Fibroblast of skin of left quadriceps (primary cell): Measurements from ENCODE around the gene RAB1B.
"Not testable (repeated sequence)": the region's sequence is repeated elsewhere in the genome, so short reads cannot be mapped to it uniquely, and the experiment has no call there.

Source experiments
- DNase-seq, 2 experiments: peaks; one replicate each; pipeline ENCODE4 v3.0.0-alpha.2; 2013; ENCODE audit warnings: low read depth in 2 of 2

The RAB1B gene

DNA sequence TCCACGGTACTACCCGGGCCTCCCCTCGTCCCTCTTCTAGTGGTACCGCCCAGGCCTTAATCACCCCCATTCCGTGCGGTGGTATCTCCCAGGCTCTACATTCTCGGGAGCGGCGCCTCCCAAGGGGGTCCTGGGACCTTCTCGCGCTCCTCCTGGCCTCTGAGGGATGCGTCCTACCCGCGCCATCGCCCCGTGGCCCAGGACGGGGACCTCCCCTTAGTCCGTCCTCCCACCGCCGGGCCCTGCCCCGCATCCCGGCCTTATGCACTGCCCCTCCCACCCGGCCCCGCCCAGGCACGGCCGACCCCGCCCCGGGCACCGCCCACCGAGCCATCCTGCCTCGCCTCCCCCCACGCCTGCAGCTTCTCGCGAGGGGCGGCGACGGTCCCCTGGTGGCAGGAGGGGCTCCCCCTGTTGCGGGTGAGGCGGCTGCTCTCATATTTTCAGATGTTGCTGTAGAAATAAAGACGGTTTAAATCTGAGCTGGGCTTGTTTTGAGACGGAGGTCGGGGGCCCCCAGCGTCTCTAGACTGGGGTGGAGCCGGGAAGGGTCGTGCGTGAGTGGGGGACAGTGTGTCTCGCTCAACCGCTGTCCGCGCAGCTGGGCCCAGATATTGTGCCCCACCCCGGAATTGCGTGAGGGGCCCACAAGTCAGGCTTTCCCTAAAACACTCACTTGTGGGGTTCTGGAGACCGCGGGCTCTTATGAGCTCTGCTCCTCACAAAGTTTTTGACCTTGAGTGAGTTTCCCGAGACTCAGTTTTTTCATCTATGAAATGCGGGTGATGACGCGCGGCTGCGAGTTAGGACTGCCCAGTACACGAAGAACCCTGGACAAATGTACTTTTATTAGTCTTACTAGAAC lies 828 bp upstream of the RAB1B start:
- peak; percentile 75 to 77 for DNase-seq

DNA sequence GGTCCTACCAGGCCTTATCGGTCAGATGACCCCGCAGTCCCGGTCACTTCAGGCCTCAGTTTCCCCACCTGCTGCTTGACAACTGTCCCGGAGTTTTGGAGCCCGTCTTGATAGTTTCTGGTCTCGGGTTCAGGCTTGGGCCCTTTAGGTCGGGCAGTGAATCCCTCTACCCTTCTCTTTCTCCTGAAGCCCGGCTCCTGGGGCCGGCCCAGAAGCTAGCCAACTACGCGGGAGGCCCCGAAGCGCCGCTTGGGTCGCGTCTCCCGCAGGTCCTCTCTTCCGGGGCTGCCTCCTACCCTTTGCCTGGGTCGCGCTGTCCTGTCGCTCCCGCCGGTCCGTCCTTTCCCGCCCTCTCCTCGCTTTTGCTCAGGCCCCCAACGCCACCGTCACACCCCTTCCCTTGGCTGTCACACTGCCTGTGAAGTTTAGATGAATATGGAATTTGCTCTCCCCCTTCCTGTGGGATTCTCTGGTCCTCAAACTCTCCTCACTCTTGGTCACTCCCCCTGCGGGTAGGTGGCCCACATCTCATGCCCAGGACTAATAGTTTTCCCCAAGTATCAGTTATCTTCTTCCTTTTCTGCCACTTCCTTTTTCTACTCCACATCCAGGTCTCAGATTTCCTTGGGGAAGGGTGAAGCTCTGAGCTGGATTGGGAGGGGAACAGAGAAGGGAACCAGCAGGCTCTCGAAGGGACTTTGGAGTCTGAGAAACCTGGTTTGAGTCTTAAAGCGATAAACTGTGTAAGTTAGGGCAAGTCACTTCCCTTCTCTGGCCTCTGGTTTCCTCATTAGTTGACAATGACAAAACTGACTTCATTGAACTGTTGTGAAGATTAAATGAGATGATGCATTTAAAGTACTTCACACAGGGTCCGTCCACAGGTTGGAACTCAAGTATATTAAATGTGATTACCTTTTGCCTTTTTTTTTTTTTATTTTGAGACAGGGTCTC lies 790 bp downstream of the RAB1B start:
- DNase-seq = no peak

DNA sequence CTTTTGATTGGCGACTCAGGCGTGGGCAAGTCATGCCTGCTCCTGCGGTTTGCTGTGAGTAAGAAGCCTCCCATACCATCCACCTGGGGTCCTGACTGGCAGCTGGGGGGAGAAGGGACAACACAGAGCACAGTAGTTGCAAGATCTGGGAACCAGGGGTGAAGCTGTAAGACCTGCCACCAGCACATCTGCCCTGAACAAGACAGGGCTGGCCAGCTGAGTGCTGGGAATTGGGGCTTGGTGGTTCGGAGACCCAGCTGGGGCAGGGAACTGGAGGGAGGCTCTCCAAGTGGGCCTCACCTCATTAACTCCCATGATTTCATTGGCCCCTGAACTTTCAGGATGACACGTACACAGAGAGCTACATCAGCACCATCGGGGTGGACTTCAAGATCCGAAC lies 3.4 kb downstream of the RAB1B start:
- DNase-seq = no peak

DNA sequence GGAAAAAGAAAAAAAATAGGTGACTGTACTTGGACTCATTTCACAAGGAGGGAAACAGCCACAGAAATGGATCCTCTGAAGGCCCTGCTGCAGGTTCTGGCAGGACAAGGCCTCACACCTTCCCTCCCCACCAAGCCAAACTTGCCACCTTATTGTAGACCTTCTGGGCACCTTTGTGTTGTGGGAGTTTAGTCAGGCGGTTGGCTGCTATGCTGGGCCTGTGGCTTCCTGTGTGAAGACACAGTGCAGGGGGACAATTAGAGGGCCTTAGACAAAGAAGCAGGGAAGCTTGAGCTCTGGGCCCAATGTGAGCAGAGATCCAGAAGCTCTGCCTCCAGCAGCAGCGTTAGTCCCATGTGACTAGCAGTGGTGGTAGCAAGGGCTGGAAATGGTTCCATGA lies 4.2 kb downstream of the RAB1B start:
- no peak for DNase-seq

DNA sequence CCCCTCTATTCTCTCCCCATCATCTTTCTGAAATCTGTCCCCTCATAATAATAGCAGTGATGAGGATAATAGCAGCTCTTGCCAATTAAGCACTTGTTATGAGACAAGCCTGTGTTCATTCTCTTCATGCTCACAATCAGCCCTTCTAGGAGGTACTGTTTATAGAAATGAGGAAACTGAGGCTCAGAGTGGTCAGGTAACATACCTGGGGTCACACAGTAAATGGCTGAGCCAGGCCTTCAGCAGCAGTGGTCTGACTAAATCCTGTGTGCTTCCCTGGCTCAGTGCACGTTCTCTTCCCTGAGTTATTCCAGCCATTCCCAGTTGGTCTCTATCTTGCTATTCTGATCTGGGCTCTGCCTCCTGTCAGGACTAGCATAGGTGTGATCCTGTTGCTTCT lies 5.8 kb downstream of the RAB1B start:
- no peak for DNase-seq

DNA sequence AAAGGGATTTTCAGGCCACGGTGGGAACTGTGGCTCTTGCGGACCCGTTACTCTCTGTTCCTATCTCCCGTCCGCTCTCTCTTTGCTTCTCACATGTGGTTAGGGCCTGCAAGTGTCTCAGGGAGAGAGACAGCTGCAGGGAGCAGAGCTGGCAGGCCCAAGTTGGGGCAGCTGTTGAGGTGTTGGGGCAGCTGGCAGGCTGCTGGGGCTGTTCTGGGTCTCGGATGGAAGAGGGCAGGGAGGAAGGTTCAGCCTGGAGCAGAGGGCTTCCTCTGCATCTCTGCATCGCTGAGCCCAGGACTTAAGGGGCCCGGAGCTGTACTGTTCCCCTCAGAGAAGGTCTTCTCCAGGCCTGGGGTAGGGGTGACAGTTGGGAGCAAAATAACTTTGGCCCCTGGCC lies 7.0 kb downstream of the RAB1B start:
- no peak for DNase-seq

DNA sequence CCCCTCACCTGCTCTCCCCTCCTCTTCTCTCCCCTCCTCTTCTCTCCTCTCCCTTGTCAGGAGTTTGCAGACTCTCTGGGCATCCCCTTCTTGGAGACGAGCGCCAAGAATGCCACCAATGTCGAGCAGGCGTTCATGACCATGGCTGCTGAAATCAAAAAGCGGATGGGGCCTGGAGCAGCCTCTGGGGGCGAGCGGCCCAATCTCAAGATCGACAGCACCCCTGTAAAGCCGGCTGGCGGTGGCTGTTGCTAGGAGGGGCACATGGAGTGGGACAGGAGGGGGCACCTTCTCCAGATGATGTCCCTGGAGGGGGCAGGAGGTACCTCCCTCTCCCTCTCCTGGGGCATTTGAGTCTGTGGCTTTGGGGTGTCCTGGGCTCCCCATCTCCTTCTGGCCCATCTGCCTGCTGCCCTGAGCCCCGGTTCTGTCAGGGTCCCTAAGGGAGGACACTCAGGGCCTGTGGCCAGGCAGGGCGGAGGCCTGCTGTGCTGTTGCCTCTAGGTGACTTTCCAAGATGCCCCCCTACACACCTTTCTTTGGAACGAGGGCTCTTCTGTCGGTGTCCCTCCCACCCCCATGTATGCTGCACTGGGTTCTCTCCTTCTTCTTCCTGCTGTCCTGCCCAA lies 7.7 kb downstream of the RAB1B start:
- no peak for DNase-seq

DNA sequence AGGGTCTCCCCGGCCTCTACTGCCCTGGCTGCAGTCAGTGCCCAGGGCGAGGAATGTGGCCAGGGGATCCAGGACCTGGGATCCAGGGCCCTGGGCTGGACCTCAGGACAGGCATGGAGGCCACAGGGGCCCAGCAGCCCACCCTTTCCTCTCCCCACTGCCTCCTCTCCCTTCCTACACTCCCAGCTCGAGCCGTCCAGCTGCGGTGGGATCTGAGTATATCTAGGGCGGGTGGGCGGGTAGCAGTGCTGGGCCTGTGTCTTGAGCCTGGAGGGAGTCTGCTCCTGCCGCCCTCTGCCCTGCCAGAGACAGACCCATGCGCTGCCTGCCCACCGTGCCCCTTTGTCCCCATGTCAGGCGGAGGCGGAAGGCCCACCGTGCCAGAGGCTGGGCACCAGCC lies 8.2 kb downstream of the RAB1B start:
- DNase-seq = not testable (repeated sequence)

DNA sequence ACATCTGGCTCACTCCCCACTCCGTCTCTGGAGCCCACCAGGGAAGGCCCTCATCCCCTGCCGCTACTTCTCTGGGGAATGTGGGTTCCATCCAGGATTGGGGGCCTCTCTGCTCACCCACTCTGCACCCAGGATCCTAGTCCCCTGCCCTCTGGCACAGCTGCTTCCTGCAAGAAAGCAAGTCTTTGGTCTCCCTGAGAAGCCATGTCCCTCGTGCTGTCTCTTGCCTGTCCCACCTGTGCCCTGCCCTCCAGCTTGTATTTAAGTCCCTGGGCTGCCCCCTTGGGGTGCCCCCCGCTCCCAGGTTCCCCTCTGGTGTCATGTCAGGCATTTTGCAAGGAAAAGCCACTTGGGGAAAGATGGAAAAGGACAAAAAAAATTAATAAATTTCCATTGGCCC lies 8.6 kb downstream of the RAB1B start:
- not testable (repeated sequence) for DNase-seq

DNA sequence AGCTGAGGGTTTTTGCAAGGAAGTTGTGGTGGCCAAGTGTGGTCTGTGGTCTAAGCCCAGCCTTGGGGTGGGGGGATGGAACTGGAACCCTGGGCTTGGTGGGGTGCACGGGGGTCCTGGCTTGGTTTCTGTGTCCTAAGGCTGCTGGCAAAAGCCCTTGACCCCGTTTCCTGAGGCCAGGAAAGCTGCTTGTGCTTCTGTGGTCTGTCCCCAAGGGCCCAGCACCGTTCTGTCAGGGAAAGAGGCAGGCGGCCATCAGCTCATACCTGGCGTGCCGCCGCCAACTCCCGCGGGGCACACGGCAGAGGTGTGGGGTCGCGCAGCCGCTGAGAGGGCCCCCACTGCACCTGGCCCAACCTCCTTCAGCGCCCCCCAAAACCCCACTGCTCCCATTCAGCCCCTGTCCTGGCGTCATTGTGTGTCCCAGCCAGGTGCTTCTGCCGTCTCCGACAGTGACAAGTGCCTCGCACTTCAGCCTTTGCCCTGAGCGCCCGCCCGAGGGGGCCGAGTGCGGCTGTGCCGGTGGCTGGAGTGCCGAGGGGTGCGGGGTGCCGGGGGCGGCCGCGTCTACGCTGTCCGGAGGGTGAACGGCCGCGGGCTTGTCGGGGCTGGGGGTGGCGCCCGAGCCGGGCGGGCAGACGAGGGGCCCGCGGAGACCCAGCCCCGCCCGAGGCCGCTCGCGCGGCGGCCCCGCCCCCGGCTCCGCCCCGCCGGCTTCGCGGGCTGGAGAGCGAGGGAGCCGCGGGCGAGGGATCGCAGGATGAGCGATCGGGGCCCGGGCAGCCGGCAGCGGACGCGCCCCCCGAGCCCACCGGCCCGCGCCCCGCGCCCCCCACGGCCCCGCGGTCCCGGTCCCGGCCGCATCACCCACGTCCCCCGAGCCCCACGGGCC lies 9.3 kb downstream of the RAB1B start, which contains the start of gene CNIH2:
CNIH2 (plus strand) TSS at position 705 of the 892 bp plus-strand sequence. CDS start 282 bp downstream, outside the sequence.
- no peak for DNase-seq

DNA sequence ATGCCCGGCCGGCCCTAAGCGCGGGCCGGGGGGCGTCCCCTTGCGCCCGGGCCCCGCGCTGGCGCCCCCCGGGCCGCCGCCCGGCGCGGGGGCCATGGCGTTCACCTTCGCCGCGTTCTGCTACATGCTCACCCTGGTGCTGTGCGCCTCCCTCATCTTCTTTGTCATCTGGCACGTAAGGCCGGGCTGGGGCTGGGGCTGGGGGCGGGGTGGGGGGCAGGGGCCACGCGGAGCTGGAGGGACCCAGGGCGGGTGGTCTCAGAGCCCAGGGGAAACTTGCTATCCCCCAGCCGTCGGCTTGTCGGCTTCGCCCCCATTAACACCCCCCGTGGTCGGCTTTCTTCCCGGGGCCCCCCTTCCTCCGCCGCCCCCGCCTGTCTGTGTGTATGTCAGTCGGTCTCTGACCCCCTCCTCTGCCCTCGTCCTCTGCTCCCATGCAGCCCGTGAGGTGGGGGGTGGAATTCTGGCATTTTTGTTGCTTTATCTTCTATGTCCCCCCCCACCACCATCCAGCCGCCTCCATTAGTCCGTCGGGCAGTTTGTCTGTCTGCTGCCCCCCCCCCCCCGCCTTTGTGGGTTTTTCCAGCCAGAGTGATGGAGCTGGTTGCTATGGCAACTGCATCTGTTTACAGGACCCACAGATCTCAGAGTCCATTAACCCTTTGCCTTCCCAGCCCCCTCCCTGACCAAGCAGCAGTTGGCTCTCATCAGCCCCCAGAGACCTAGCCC lies 10.1 kb downstream of the RAB1B start:
- no peak for DNase-seq

DNA sequence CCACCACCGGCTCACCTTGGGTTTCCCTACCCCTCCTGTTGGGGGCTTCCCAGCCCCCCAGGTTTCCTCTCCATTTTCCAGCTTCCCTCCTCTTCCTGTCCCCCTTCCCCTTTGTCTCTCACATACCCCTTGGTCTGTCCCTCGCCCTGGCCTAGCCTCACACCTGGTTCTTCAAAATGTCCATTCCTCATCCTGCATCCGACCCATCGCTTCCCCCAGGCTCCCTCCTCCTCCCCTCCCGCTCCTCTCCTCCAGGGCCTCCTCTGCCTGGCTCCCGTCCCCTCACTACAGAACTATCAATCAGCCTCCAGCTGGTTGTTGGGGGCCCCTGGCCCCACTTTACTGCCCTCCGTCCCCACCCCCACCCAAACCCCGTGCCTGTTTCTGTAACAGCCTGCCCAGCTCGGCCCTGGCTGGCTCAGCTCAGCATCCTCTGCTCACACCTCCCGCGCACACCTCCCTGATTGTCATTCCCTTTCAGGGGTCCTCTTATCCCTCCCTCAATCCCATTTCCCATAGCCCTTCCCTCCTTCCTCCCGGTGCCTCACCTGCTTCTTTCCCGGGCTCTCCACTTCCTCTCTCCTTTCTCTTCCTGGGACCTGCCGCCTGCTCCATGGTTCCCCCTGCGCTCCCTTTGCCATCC lies 10.8 kb downstream of the RAB1B start:
- no peak for DNase-seq

DNA sequence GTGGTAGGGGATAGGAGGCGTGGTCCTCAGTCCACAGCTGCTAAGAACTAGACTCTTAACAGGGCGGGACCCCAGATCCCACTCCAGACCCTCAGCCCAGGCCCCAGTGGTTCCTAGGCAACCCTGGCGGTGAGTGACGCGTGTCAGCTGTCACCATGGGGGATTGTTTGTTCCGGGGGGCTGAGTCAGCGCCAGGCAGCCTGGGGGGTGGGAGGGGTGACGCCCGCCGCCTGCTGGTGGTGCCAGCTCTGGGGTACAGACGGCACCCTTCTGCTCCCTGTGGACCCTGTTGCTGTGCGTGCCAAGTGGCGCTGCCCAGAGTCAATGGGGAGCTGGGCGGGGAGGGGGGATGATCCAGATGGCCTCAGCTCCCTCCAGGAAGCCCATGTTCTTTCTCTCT lies 12.0 kb downstream of the RAB1B start:
- DNase-seq = no peak

DNA sequence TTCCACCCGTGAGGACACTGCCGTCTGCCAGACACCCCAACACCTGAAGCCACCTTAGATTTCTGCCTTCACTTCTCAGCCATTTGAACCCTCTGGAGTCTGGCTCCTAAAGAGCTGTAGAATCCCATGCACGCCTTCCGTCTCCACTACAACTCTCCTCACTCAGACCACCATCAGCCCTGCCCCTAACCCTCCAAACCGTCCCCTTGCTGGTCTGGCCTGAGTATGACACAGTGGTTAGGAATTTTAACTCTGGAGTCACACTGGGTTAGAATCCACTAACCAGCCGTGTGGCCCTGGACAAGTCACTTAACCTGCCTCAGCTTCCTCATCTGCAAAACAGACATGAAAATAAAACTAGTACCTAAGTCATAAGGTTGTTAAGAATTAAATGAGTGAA lies 12.6 kb downstream of the RAB1B start:
- no peak for DNase-seq

DNA sequence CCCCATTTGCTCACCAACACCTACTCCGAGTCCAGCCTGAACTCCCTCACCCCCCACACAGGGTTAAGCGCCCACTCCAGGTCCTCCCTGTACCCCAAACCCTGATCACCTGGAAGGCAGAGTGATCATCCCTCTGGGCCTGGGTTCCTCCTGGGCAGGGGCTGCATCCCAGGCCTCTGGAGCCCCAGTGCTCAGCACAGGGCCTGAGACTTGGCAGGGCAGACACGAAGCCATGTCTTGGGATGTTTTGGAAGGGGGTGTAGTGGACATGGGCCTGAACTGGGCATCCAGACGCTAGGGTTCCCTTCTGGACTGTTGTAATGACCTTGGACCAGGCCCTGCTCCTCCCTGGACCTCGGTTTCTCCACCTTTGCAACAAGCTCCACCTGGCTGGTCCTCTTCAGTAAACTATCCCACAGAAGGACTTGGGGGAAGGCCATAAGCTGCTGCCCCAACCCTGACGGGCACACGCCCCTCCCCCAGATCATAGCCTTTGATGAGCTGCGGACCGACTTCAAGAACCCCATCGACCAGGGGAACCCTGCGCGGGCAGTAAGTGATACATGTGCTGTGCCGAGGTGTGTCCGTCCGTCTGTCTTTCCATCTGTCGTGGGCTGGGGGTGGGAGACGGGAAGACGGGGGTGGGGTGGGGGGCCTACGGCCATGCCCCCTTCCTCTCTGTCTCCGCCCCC lies 13.5 kb downstream of the RAB1B start:
- no peak for DNase-seq

DNA sequence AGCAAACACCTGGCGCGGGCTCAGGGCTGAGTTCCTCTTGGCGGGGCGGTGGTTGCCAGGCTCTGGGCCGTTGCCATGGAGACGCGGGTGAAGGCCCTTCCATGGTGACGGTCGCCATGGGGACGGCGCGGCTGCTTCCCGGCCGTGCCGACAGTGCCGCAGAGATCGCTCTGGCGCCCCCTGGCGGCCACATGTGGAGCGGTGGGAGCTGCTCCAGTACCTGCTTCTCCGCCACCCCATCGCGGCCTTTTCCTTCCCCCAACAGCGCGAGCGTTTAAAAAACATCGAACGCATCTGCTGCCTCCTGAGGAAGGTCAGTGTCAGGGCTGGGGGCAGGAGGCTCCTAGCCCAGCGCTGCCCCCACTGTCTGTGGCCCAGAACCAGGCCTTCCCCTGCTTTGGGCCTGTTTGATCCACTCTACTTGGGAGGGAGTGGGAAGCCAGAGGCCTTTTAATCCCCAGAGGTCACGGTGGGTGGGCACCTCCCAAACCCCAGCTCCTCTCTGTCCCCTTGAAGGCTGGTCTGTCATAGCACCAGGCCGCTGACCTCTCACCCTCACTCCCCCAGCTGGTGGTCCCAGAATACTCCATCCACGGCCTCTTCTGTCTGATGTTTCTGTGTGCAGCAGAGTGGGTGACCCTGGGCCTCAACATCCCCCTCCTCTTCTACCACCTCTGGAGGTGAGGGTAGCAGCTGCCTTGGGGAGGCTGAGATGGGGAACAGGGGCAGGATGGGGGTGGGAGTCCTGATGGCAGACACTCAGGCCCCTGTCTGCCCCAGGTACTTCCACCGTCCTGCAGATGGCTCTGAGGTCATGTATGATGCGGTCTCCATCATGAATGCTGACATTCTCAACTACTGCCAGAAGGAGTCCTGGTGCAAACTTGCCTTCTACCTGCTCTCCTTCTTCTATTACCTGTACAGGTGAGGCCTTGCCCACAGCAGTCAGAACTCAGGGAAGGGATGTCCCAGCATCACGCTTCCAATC lies 14.3 kb downstream of the RAB1B start:
- peak; percentile 78 to 79 for DNase-seq

DNA sequence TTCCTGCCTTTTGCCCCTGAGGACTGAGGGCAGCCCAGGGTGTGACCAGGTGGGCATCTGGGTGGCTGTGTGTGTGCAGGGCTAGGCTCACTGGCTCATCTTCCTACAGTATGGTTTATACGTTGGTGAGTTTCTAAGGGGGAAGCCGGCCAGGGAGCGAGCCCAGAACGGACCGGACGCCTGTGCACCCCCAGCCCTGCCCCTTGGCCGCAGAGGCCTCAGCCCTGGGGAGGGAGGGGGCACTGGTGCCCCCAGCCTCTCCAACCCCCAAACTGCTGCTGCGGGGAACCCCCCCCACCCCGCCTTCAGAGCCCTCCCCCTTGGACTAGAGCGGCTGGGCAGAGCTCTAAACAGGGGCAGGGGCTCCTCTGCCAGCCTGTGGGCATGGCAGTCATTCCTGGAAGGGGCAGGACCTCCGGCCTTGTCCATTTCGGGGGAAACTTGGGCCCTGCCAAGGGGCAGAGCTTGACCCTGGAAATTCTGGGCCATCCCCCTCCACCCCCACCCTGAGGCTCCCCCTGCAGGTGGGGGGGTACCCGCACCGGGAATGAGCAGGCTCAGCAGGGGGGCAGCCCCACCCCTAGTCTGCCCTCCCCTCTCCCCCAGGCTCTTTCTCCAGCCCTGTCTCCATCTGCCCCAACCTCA lies 15.1 kb downstream of the RAB1B start:
- no peak for DNase-seq
